Type B pancreatic cell (in vitro differentiated cells): ENCODE measurements around the gene TULP4. TPM values are rescaled to one million over a fixed set of nuclear protein-coding genes. Genes with fewer than 3 reads are reported as not detected.
A peak's percentile ranks its signal among the peaks of the same experiment; 100 is the strongest.
"Not testable (repeated sequence)": the region's sequence is repeated elsewhere in the genome, so short reads cannot be mapped to it uniquely, and the experiment has no call there.

Experiments used
- DNase-seq: peaks from one replicate; pipeline ENCODE4 v3.0.0; 2021; ENCODE audit warnings: mixed read lengths; ENCODE audit not compliant: unreplicated experiment; ENCODE audit errors: extremely low spot score
- H3K27ac Mint-ChIP-seq: 2 replicates; pipeline ENCODE4 v1.8.0; 2021; ENCODE audit warnings: mild to moderate bottlenecking, mixed read lengths
- H3K27me3 Mint-ChIP-seq: 2 replicates; pipeline ENCODE4 v1.8.0; 2021; ENCODE audit warnings: mixed read lengths
- H3K36me3 Mint-ChIP-seq: 2 replicates; pipeline ENCODE4 v1.8.0; 2021; ENCODE audit warnings: mixed read lengths
- H3K4me1 Mint-ChIP-seq: one replicate; pipeline ENCODE4 v1.8.0; 2021; ENCODE audit warnings: mixed read lengths; ENCODE audit not compliant: unreplicated experiment
- H3K4me3 Mint-ChIP-seq: 2 replicates; pipeline ENCODE4 v1.8.0; 2021; ENCODE audit warnings: mild to moderate bottlenecking, mixed read lengths
- H3K9me3 Mint-ChIP-seq: 2 replicates; pipeline ENCODE4 v1.8.0; 2021; ENCODE audit warnings: mixed read lengths
- CTCF ChIP-seq: fragments of 200-600 bp; sonication (generic); conservative IDR thresholded peaks from 2 replicates; pipeline ENCODE4 v1.5.0; 2021; ENCODE audit warnings: antibody characterized with exemption, mild to moderate bottlenecking
- total RNA-seq: library from RNA; stranded (reverse); gene quantifications from 2 replicates; pipeline ENCODE4 v1.2.1, GENCODE V29; 2021; ENCODE audit warnings: low replicate concordance

The TULP4 gene
- total RNA-seq, 1 donor from 2014 or later: 109 TPM

- peaks cover 3% of the 10 kb centered on the region for H3K27me3 Mint-ChIP-seq
- peaks cover 33% of the 10 kb centered on the region for H3K4me1 Mint-ChIP-seq
- H3K36me3 Mint-ChIP-seq: no peaks in the 10 kb centered on the region
- H3K4me3 Mint-ChIP-seq: peak overlapping the region; percentile 32
- H3K9me3 Mint-ChIP-seq: no peaks in the 10 kb centered on the region
- peak overlapping the region; percentile 27 for H3K27ac Mint-ChIP-seq
- no peak for TF ChIP-seq CTCF
- DNase-seq: no peak
Observed at GRCh38 chr6:158556113-158556512, 243.8 kb downstream of the TULP4 start.

GRCh38 chr6:158557110-158557509, 244.8 kb downstream of the TULP4 start:
- peaks cover 43% of the 10 kb centered on the region for H3K4me1 Mint-ChIP-seq
- not testable (repeated sequence) for H3K9me3 Mint-ChIP-seq, H3K27me3 Mint-ChIP-seq, DNase-seq, H3K27ac Mint-ChIP-seq, H3K36me3 Mint-ChIP-seq, H3K4me3 Mint-ChIP-seq

- Mint-ChIP-seq H3K4me1 (peaks cover 42% of the 10 kb centered on the region), H3K27me3 (no peaks in the 10 kb centered on the region), H3K36me3 (no peaks in the 10 kb centered on the region), H3K4me3 (peak overlapping the region; percentile 18), H3K9me3 (no peaks in the 10 kb centered on the region), H3K27ac (peak overlapping the region; percentile 85)
- no peak for DNase-seq
- TF ChIP-seq CTCF: no peak
Observed at GRCh38 chr6:158557927-158558326, 245.7 kb downstream of the TULP4 start.

GRCh38 chr6:158558415-158559306, 246.4 kb downstream of the TULP4 start:
- Mint-ChIP-seq H3K27me3 (no peaks in the 10 kb centered on the region), H3K9me3 (no peaks in the 10 kb centered on the region), H3K36me3 (no peaks in the 10 kb centered on the region), H3K27ac (peak overlapping the region; percentile 85), H3K4me3 (peak overlapping the region; percentile 83), H3K4me1 (peaks cover 42% of the 10 kb centered on the region)
- DNase-seq: no peak
- TF ChIP-seq CTCF: no peak

- TF ChIP-seq CTCF: no peak
- no peak for DNase-seq
- peak overlapping the region; percentile 83 for H3K4me3 Mint-ChIP-seq
- no peaks in the 10 kb centered on the region for H3K27me3 Mint-ChIP-seq
- H3K9me3 Mint-ChIP-seq: no peaks in the 10 kb centered on the region
- no peaks in the 10 kb centered on the region for H3K36me3 Mint-ChIP-seq
- H3K4me1 Mint-ChIP-seq: peaks cover 42% of the 10 kb centered on the region
- peak overlapping the region; percentile 85 for H3K27ac Mint-ChIP-seq
Observed at GRCh38 chr6:158559338-158559894, 247.2 kb downstream of the TULP4 start.
